ENCODE data around the gene GSS.
"Not testable (repeated sequence)": the region's sequence is repeated elsewhere in the genome, so short reads cannot be mapped to it uniquely, and the experiment has no call there.

The GSS gene

GRCh38 chr20:34907616-34908469 is 47.8 kb downstream of the GSS start:
- DNase-seq (ENCODE audit: low read depth in 3 of 3): no peak

GRCh38 chr20:34904202-34904621 is 51.4 kb downstream of the GSS start:
- no peak for DNase-seq (ENCODE audit: low read depth in 3 of 3)

GRCh38 chr20:34898731-34899130 is 56.9 kb downstream of the GSS start:
- DNase-seq (ENCODE audit: low read depth in 3 of 3): not testable (repeated sequence)

- not testable (repeated sequence) for DNase-seq (ENCODE audit: low read depth in 3 of 3)
These were observed 57.5 kb downstream of the GSS start for GRCh38 chr20:34898129-34898528.

GRCh38 chr20:34896086-34896621 is 59.5 kb downstream of the GSS start:
- no peak for DNase-seq (ENCODE audit: low read depth in 3 of 3)

GRCh38 chr20:34895465-34895864 is 60.1 kb downstream of the GSS start:
- no peak for DNase-seq (ENCODE audit: low read depth in 3 of 3)

GRCh38 chr20:34894723-34895122 is 60.9 kb downstream of the GSS start:
- DNase-seq (ENCODE audit: low read depth in 3 of 3): no peak

- no peak for DNase-seq (ENCODE audit: low read depth in 3 of 3)
These were observed 62.9 kb downstream of the GSS start for GRCh38 chr20:34892671-34893070.

- DNase-seq (ENCODE audit: low read depth in 3 of 3): no peak
These were observed 64.2 kb downstream of the GSS start for GRCh38 chr20:34891166-34892062.

- DNase-seq (ENCODE audit: low read depth in 3 of 3): no peak
These were observed 67.1 kb downstream of the GSS start for GRCh38 chr20:34888468-34888867.

- DNase-seq (ENCODE audit: low read depth in 3 of 3): no peak
These were observed 68.6 kb downstream of the GSS start for GRCh38 chr20:34887023-34887422.

GRCh38 chr20:34886122-34886521 is 69.5 kb downstream of the GSS start:
- DNase-seq (ENCODE audit: low read depth in 3 of 3): no peak

GRCh38 chr20:34884260-34884659 is 71.3 kb downstream of the GSS start:
- no peak for DNase-seq (ENCODE audit: low read depth in 3 of 3)

- no peak for DNase-seq (ENCODE audit: low read depth in 3 of 3)
These were observed 71.8 kb downstream of the GSS start for GRCh38 chr20:34883809-34884208.

GRCh38 chr20:34883087-34883688 is 72.4 kb downstream of the GSS start:
- no peak for DNase-seq (ENCODE audit: low read depth in 3 of 3)

- no peak for DNase-seq (ENCODE audit: low read depth in 3 of 3)
These were observed 73.9 kb downstream of the GSS start for GRCh38 chr20:34881689-34882088.

GRCh38 chr20:34880971-34881370 is 74.6 kb downstream of the GSS start:
- DNase-seq (ENCODE audit: low read depth in 3 of 3): not testable (repeated sequence)

- DNase-seq (ENCODE audit: low read depth in 3 of 3): no peak
These were observed 75.3 kb downstream of the GSS start for GRCh38 chr20:34880215-34880850.

Data from stimulated activated CD4-positive, alpha-beta T cell treated with anti-CD3 and anti-CD28 coated beads, TNF-alpha, amount 100 ng/mL, for 24 hours (primary cell).